Right cardiac atrium (tissue), 5 donors: Measurements from ENCODE around the gene MAGEA6. TPM values are rescaled to one million over a fixed set of nuclear protein-coding genes. Genes with fewer than 3 reads are reported as not detected.
"Not testable (repeated sequence)": the region's sequence is repeated elsewhere in the genome, so short reads cannot be mapped to it uniquely, and the experiment has no call there.

Experiments
- ATAC-seq, 2 donors: fragments of 200-7000 bp; cut with Tn5 transposase; one replicate each; pipeline versions ENCODE4 v1.8.0 to v1.9.1; 2020; ENCODE audit warnings: moderate library complexity in 2 of 2, mild to moderate bottlenecking in 1 of 2
- DNase-seq, 3 donors: peaks; one replicate each; pipeline ENCODE4 v3.0.0-alpha.2; 2020
- H3K27ac ChIP-seq: one replicate; pipeline ENCODE4 v1.5.1; 2013; ENCODE audit warnings: mild to moderate bottlenecking, low read length, control low read depth, moderate library complexity
- H3K27me3 ChIP-seq: one replicate; pipeline ENCODE4 v1.6.1; 2013; ENCODE audit not compliant: control insufficient read depth, insufficient read depth
- H3K4me1 ChIP-seq: one replicate; pipeline ENCODE4 v1.6.1; 2013; ENCODE audit warnings: low read length; ENCODE audit not compliant: control insufficient read depth, insufficient read depth
- H3K4me3 ChIP-seq: one replicate; pipeline ENCODE4 v1.5.1; 2013; ENCODE audit warnings: low read length, control low read depth
- H3K9me3 ChIP-seq: one replicate; pipeline ENCODE4 v1.6.1; 2013; ENCODE audit warnings: low read length; ENCODE audit not compliant: control insufficient read depth
- WGBS: extraction: QIAGEN DNeasy Blood & Tissue Kit; methylation state at CpG from one replicate; pipeline ENCODE4 v1.1.7; 2013; 5-methylcytosine and 5-hydroxymethylcytosine counted together
- intact Hi-C, 4 donors: fragments of 100-400 bp; cut with DNase I; formaldehyde crosslinking; loops; one replicate each; pipeline versions ENCODE4 v1.11.0 to v1.14.0; 2022 to 2023
- polyA plus RNA-seq: library from polyadenylated mRNA; stranded (reverse); fragments of 200-250 nt; gene quantifications from one replicate; pipeline ENCODE4 v1.2.3, GENCODE V29; 2013
- total RNA-seq, 4 donors: library from RNA; stranded (reverse); fragmentation: NEBNext Ultra II Directional; extraction: Animal tissue kit (Norgen Biotek cat#: 25700); gene quantifications; one replicate each; pipeline ENCODE4 v1.2.1, GENCODE V29; 2021
- donor health status: healthy with polysubstance abuse.
- donor health status: DM: no; HTN: yes; CAD: no.
- donor health status: DM: no; HTN: no; CAD: no.
- donor health status: DM: no; HTN: yes; CAD: no; lungs with severe emphysema.
- donor health status: DM: yes; HTN: yes; CAD: no.

MAGEA6 gene
- total and polyA plus RNA-seq, 5 donors, result not detected

DNA sequence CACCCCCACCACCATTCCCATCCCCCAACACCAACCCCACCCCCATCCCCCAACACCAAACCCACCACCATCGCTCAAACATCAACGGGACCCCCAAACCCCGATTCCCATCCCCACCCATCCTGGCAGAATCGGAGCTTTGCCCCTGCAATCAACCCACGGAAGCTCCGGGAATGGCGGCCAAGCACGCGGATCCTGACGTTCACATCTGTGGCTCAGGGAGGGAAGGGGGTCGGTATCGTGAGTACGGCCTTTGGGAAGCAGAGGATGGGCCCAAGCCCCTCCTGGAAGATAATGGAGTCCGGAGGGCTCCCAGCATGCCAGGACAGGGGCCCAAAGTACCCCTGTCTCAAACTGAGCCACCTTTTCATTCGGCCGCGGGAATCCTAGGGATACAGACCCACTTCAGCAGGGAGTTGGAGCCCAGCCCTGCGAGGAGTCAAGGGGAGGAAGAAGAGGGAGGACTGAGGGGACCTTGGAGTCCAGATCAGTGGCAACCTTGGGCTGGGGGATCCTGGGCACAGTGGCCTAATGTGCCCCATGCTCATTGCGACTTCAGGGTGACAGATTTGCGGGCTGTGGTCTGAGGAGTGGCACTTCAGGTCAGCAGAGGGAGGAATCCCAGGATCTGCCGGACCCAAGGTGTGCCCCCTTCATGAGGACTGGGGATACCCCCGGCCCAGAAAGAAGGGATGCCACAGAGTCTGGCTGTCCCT is 35.2 kb downstream of the MAGEA6 start:
- H3K27ac ChIP-seq, ATAC-seq, H3K4me3 ChIP-seq, DNase-seq, intact Hi-C loops, H3K4me1 ChIP-seq, H3K27me3 ChIP-seq, H3K9me3 ChIP-seq: not testable (repeated sequence)
- WGBS, result 92% methylated on average over 22 of the region's 22 CpGs

GRCh38 chrX:152733261-152733975 is 36.1 kb downstream of the MAGEA6 start, which contains the start of the genes CSAG1 and MAGEA12:
Gene CSAG1 (minus strand): TSS chrX:152733721. CDS start chrX:152732460, 1,261 bp downstream.
Gene MAGEA12 (plus strand): TSS chrX:152733757. CDS start chrX:152736162, 2,405 bp downstream.
- no peak for ATAC-seq
- no peak within 1 kb of the TSS for H3K27ac ChIP-seq

GRCh38 chrX:152725409-152725808 is 44.1 kb downstream of the MAGEA6 start:
- ATAC-seq (no peak), DNase-seq (no peak)
- no peaks in the 10 kb centered on the region for H3K4me1 ChIP-seq
- H3K4me3 ChIP-seq, result no peak overlapping the region
- 64% methylated on average over 7 of the region's 7 CpGs for WGBS
- H3K27me3 ChIP-seq, result no peaks in the 10 kb centered on the region
- no peaks in the 10 kb centered on the region for H3K9me3 ChIP-seq
- H3K27ac ChIP-seq, result no peak overlapping the region
- intact Hi-C loops, result no loop called here

More at GRCh38 chrX:152733261-152733975, 36.1 kb downstream of the MAGEA6 start, which contains the start of the genes CSAG1 and MAGEA12:
- WGBS, result 92% methylated on average over 19 of the region's 21 CpGs
- intact Hi-C loops, result no loop called here
- Histone ChIP-seq H3K4me1 (no peaks in the 10 kb centered on the region), H3K9me3 (no peaks in the 10 kb centered on the region), H3K27me3 (no peaks in the 10 kb centered on the region), H3K4me3 (no peak within 1 kb of the TSS)
- no peak for DNase-seq

Other genes with a start within 250 kb of the MAGEA6 start
- not detected for gene GABRQ, start 131.8 kb downstream of the MAGEA6 start, total RNA-seq
- not detected for gene GABRQ, start 131.8 kb downstream of the MAGEA6 start, polyA plus RNA-seq
- gene MAGEA3, start 70.9 kb downstream of the MAGEA6 start, total RNA-seq, result not detected
- gene MAGEA3, start 70.9 kb downstream of the MAGEA6 start, polyA plus RNA-seq, result not detected
- gene CSAG2, start 60.4 kb downstream of the MAGEA6 start, total RNA-seq, result not detected
- gene CSAG2, start 60.4 kb downstream of the MAGEA6 start, polyA plus RNA-seq, result not detected
- not detected for gene MAGEA2B, start 55.1 kb downstream of the MAGEA6 start, total RNA-seq
- not detected for gene MAGEA2B, start 55.1 kb downstream of the MAGEA6 start, polyA plus RNA-seq
- not detected for gene CSAG1, start 36.0 kb downstream of the MAGEA6 start, total RNA-seq
- gene CSAG1, start 36.0 kb downstream of the MAGEA6 start, polyA plus RNA-seq, result not detected
- not detected for gene MAGEA12, start 35.9 kb downstream of the MAGEA6 start, total RNA-seq
- gene MAGEA12, start 35.9 kb downstream of the MAGEA6 start, polyA plus RNA-seq, result not detected
- not detected for gene MAGEA2, start 15.8 kb downstream of the MAGEA6 start, total RNA-seq
- gene MAGEA2, start 15.8 kb downstream of the MAGEA6 start, polyA plus RNA-seq, result not detected
- gene CSAG3, start 10.5 kb downstream of the MAGEA6 start, total RNA-seq, result not detected
- not detected for gene CSAG3, start 10.5 kb downstream of the MAGEA6 start, polyA plus RNA-seq
- gene CETN2, start 61.1 kb upstream of the MAGEA6 start, total RNA-seq, result 10 to 100 TPM; 25.0 to 29.5 (median 27.7) TPM
- gene CETN2, start 61.1 kb upstream of the MAGEA6 start, polyA plus RNA-seq, result 50.3 TPM
- gene NSDHL, start 61.4 kb upstream of the MAGEA6 start, total RNA-seq, result 10 to 100 TPM; 24.9 to 31.5 (median 27.9) TPM
- 33.1 TPM for gene NSDHL, start 61.4 kb upstream of the MAGEA6 start, polyA plus RNA-seq
- 1 to 10 TPM; 1.4 to 2.4 (median 1.4) TPM for gene ZNF185, start 128.4 kb upstream of the MAGEA6 start, total RNA-seq
- gene ZNF185, start 128.4 kb upstream of the MAGEA6 start, polyA plus RNA-seq, result 0.86 TPM
- under 1 TPM in 1 of 4 donors, not detected in 3; 0.12 TPM for gene PNMA5, start 224.4 kb upstream of the MAGEA6 start, total RNA-seq
- not detected for gene PNMA5, start 224.4 kb upstream of the MAGEA6 start, polyA plus RNA-seq